ENCODE measurements around the gene PHAF1. TPM values are rescaled to one million over a fixed set of nuclear protein-coding genes. Genes with fewer than 3 reads are reported as not detected.

Gene PHAF1
- total and polyA plus RNA-seq, 2 of the 13 experiments (the other 11 are each of a cell fraction or from before 2014, with no cell fraction given) = 48.3 to 174 TPM

GRCh38 chr16:67109407-67110135, at the start of gene PHAF1 (continued):
- 0 out of 2 replicates have a peak, but pooled peaks have one; percentile 21 for TF ChIP-seq PRDM15 (CRISPR knock-in tag; IDR thresholded peaks at IDR 0.05)
- peak; percentile 32; the same call in 1 of the 2 replicates for TF ChIP-seq SP5 (CRISPR knock-in tag; IDR thresholded peaks at IDR 0.05; ENCODE audit: borderline replicate concordance, low read depth)
- TF ChIP-seq NCOR1 (IDR thresholded peaks at IDR 0.05; ENCODE audit: borderline replicate concordance, low read length) = peak; percentile 44; the same call in 1 of the 2 replicates
- TF ChIP-seq ZNF501 (CRISPR knock-in tag; IDR thresholded peaks at IDR 0.05) = peak; percentile 95
- TF ChIP-seq, protein P1, sequence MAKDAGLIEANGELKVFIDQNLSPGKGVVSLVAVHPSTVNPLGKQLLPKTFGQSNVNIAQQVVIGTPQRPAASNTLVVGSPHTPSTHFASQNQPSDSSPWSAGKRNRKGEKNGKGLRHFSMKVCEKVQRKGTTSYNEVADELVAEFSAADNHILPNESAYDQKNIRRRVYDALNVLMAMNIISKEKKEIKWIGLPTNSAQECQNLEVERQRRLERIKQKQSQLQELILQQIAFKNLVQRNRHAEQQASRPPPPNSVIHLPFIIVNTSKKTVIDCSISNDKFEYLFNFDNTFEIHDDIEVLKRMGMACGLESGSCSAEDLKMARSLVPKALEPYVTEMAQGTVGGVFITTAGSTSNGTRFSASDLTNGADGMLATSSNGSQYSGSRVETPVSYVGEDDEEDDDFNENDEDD (CRISPR knock-in tag; IDR thresholded peaks at IDR 0.05; ENCODE audit: borderline replicate concordance) = peak; percentile 90
- 0 out of 2 replicates have a peak, but pooled peaks have one; percentile 15 for TF ChIP-seq ZNF12 (CRISPR knock-in tag; IDR thresholded peaks at IDR 0.05)
- peak; percentile 80 for TF ChIP-seq HOXA3 (CRISPR knock-in tag; IDR thresholded peaks at IDR 0.05)
- peak; percentile 51; the same call in 1 of the 2 replicates for TF ChIP-seq TP53 (CRISPR knock-in tag; conservative IDR thresholded peaks at IDR 0.05)
- peak; percentile 76 for TF ChIP-seq CBX1 (IDR thresholded peaks at IDR 0.05; ENCODE audit: low read depth)
- TF ChIP-seq, protein P2, sequence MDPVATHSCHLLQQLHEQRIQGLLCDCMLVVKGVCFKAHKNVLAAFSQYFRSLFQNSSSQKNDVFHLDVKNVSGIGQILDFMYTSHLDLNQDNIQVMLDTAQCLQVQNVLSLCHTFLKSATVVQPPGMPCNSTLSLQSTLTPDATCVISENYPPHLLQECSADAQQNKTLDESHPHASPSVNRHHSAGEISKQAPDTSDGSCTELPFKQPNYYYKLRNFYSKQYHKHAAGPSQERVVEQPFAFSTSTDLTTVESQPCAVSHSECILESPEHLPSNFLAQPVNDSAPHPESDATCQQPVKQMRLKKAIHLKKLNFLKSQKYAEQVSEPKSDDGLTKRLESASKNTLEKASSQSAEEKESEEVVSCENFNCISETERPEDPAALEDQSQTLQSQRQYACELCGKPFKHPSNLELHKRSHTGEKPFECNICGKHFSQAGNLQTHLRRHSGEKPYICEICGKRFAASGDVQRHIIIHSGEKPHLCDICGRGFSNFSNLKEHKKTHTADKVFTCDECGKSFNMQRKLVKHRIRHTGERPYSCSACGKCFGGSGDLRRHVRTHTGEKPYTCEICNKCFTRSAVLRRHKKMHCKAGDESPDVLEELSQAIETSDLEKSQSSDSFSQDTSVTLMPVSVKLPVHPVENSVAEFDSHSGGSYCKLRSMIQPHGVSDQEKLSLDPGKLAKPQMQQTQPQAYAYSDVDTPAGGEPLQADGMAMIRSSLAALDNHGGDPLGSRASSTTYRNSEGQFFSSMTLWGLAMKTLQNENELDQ (CRISPR knock-in tag; IDR thresholded peaks at IDR 0.05; ENCODE audit: borderline replicate concordance) = no peak
- no peak for TF ChIP-seq CBX2 (IDR thresholded peaks at IDR 0.05; ENCODE audit: low read depth, low read length)
- TF ChIP-seq CBX2 (CRISPR knock-in tag; IDR thresholded peaks at IDR 0.05; ENCODE audit: low read depth) = 0 out of 2 replicates have a peak, but pooled peaks have one; percentile 82
- no peak for TF ChIP-seq ZNF225 (CRISPR knock-in tag; IDR thresholded peaks at IDR 0.05)
- TF ChIP-seq ZMAT3 (CRISPR knock-in tag; conservative IDR thresholded peaks at IDR 0.05) = peak; percentile 90; the same call in 1 of the 2 replicates
- TF ChIP-seq PCBP1 (IDR thresholded peaks at IDR 0.05; ENCODE audit: borderline replicate concordance, low read depth, low read length) = 0 out of 2 replicates have a peak, but pooled peaks have one; percentile 53
- no peak; the same call in 1 of the 2 replicates for TF ChIP-seq PRMT3 (CRISPR knock-in tag; IDR thresholded peaks at IDR 0.05; ENCODE audit: borderline replicate concordance, low read depth)
- no peak for TF ChIP-seq PLRG1 (conservative IDR thresholded peaks at IDR 0.05)
- peak; percentile 59; the same call in 1 of the 2 replicates for TF ChIP-seq AHR (CRISPR knock-in tag; IDR thresholded peaks at IDR 0.05)
- peak; percentile 89; the same call in 1 of the 2 replicates for TF ChIP-seq RELA (CRISPR knock-in tag; IDR thresholded peaks at IDR 0.05)
- TF ChIP-seq ZNF615 (CRISPR knock-in tag; IDR thresholded peaks at IDR 0.05; ENCODE audit: borderline replicate concordance) = no peak; the same call in 1 of the 2 replicates
- peak; percentile 82; the same call in 1 of the 2 replicates for TF ChIP-seq ZNF816 (CRISPR knock-in tag; IDR thresholded peaks at IDR 0.05; ENCODE audit: borderline replicate concordance)
- no peak for TF ChIP-seq NFE2L2 (IDR thresholded peaks at IDR 0.05; ENCODE audit: low read length)
- TF ChIP-seq ZMYM3 (CRISPR knock-in tag; IDR thresholded peaks at IDR 0.05) = peak; percentile 27; the same call in 1 of the 2 replicates

Measured in HepG2 (cell line).